ENCODE measurements around the gene RHEB.

Gene RHEB

DNA sequence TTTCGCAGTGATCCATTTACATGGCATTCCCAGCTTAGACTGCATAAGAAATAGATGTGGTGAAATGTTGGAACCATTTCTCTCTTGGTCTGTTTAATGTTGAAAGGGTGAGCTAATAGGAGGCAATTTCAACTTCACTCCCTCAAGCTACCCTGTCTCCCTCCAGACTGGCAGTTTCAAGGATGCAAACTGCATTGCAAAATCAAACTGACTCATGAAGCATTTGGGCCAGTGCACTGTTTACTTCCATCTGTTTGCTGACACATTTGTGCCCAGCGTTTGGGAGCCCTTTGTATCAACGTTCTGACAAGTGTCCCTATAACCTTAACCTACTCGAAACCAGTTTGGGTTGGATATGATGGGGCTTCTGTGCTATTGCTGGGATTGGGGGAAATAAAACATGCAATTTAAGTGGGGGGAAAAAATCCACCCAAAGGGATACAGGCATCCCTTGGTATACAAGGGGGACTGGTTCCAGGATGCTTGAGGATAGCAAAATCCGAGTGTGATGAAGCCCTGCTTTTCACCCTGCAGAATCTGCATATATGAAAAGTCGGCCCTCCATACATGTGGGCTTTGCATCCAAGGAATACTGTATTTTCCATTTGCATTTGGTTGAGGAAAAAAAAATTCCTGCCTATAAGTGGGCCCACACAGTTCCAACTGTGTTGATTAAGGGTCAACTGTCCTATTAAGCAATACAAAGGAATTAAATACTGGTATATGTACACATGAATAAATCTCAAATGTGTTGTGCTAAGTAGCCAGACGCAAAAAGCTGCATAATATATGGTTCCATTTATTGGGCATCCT lies 15.6 kb downstream of the RHEB start:
- DNase-seq (ENCODE audit: low spot score): peak; percentile 50

DNA sequence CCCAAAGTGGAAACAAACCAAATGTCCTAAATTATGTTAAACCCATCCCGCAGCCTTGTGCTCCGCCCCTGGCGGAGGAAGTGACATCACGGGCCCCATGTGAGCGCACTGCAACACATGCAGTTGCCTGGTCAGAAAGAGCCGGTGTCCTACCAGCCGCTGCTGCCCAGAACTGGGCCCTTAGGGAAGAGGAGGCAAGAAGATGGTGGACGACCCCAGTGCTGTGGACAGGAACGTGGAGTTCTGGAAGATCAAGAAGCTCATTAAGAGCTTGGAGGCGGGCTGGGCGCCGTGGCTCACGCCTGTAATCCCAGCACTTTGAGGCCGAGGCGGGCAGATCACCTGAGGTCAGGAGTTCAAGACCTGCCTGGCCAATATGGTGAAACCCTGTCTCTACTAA lies 18.0 kb downstream of the RHEB start:
- DNase-seq (ENCODE audit: low spot score): no peak

DNA sequence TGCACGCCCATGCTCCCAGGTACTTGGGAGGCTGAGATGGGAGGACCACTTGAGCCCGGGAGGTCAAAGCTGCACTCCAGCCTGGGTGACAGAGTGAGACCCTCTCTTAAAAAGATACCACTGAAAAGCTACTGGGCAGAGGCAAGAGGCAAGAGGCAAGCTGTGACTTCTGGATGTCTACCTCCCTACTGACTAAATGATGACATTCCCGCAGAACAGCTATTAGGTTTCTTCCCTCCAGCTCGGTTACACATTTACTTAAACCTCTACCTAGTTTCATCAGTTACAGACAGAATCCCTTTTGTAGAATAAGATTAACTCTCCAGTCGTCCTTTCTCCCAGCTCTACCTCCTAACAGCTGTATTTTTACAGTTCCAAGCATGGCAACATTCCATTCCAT lies 21.2 kb downstream of the RHEB start:
- no peak for DNase-seq (ENCODE audit: low spot score)

DNA sequence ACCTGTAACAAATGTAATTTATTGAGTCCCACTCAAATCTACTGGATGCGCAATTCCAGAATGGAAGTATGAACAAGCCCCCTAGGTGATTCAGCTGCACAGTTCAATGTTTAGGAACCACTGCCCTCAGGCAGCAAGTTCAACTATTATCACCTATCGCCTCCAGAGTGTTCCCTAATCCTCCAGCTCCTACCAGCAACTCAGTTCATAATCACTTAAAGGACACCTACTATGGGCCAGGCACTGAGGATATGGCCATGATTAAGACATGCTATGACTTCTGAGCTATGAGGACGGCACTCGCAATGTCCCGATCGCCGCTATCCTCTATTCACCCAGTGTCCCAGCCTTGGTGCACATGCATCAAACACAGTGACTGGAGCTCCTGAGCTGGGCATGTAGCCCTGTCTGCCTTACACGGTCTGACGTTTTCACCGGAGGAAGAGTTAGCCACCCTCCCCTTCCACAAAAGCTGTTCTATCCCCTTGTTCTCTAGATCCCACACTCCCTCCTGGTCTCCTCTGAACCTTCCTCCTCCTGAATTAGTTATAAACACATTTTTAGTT lies 22.3 kb downstream of the RHEB start:
- DNase-seq (ENCODE audit: low spot score): no peak

DNA sequence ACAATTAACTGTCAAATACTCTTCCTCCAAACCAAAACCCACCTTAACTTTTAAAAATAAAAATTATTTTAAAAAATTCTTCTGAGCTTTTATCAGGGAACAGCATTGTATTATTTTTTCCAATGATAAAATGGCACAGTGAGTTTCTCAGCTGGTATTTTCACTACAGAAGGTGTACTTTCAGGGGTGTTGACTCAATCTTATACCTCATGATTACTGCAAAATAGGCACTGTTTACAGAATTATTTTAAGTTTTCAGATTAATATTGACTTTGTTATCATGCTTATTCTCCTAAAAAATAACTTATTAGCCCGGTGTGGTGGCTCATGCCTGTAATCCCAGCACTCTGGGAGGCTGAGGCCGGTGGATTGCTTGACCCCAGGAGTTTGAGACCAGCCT lies 24.3 kb downstream of the RHEB start:
- DNase-seq (ENCODE audit: low spot score): no peak

DNA sequence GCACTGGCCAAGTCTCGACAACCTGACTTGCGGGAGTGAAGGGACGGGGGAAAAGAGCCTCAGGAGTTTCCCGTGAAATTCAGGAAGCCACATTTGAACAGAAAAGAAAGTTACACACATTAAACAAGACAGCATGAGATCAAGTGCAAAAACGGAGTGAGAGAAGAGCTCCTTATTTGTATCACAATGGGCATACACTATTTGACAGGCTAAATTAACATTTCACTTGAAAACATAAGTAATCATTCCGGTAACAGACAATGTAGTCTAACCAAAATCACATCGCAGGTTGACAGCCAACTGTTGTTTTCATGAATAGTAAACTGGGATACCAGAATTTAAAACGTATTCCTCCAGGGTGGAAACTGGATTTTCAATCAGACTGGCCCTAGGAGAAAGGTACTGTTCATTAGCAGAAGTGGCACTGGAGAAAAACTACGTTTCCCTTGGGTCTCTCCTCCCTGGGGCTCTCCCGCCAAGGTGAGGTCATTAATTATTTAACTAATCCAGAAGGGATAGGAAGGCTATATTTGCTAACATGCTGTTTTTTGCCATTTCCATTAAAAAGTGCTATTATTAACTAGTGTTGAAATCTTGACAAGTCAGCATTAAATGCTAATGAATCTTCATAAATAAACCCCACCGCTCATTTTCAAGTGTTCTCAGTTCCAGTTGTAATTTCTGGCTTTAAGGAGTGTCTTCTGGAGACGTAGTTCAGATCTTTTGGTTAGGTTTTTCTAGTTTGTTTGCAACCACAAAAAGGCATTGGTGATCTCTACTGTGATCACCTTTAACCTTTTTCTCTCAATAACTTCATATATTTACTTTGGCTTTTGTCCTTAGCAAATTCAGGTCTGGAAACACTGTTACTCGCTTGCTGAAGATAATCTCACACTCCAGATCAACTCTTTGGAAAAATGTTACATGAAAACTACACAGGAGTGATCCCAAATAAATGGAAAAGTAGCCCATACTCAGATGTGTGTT lies 25.1 kb downstream of the RHEB start:
- DNase-seq (ENCODE audit: low spot score): no peak

DNA sequence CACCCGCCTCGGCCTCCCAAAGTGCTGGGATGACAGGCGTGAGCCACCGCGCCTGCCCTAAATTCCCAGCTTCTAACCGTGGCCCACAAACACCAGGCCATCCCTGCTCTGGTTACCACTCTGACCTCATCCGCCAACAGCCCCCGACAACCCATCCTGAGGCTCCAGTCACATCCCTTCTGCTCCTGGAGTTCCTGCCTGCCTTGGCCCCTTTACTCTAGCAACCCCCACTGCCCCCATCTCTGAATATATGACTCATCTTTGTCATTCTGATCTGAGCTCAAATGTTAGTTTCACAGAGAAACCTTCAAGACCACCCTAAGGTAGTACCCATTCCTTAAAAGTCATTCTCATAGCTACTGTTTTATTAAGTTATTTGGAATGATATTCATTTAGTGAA lies 26.6 kb downstream of the RHEB start:
- DNase-seq (ENCODE audit: low spot score): no peak

DNA sequence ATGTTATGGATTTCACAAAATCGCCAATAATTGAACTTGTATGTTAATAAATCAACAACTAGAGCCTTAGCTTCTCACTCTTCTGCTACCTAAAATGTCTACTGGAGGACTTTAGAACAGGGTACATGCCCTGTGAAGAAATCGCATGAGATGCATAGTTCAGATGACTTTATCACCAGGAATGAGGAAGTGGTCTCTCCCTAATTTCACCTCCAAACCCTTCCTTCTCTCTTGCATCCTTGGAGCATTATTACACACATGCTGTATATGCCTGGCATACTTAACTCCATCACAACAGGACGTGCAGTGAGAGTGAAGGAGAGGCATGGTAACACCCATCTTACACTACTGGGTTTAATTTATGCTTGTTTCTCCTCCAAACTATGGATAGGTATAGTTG lies 27.8 kb downstream of the RHEB start:
- DNase-seq (ENCODE audit: low spot score): peak; percentile 68

DNA sequence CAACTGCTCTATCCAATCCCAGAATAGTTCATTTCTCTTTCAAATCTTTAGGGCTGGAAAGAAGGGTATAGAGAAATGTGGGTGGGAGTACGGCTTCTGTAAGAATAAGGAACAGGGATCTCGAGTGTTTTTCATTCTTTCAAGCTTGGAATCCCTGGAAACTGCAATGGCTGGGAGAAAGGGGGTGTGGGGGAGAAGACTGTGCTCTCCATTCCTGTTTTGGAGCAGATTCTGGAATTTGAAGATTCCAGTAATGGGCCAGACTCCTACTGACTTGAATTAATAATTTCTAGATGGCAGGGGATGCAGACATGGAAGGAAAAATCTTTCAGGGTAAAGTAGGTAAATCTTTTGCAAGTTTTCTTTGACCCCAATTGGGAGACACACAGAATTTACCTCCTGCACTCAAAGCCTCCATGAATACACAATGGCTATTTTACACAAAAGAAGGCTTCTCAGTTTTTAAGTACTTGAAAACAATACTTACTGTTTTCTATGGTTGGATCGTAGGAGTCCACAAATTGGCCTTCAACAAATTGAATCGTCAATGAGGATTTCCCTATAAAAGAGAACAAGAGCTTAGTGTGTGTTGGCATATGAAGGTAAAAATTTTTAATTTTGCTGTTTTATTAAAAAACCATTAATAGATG lies 29.1 kb downstream of the RHEB start:
- DNase-seq (ENCODE audit: low spot score): no peak

DNA sequence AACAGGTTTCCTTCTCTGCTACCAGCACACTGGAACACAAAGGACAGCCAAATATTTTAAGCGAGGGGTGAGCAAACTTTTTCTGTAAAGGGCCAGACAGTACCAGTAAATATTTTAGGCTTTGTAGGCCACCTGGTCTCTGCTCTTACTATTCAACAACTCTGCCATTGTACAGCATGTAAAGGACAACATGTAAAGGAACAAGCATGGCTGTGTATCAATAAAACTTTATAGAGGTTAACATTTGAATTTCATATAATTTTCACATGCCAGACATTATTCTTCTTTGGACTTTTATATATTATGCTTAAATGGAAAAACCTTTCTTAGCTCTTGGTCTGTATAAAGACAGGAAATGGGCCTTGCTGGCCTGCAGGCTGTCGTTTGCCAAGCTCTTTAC lies 30.2 kb downstream of the RHEB start:
- no peak for DNase-seq (ENCODE audit: low spot score)

DNA sequence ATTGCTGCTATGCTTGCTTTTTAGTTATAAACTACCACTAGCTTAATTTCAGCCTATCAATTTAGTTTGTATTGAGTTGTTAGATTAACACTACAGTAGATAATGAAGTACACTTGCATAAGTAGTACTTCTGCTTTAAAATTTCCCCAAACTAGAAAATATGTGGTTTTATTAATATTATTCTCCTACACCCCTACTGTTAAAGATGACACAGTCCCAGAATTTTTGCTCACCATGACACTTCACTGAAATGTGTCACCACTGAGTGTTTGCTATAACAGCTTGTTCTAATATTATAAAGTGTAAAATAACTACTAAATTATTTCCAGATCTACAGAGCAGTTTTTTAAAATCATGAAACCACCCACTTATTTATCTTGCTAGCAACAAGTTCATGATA lies 31.6 kb downstream of the RHEB start:
- DNase-seq (ENCODE audit: low spot score): no peak

DNA sequence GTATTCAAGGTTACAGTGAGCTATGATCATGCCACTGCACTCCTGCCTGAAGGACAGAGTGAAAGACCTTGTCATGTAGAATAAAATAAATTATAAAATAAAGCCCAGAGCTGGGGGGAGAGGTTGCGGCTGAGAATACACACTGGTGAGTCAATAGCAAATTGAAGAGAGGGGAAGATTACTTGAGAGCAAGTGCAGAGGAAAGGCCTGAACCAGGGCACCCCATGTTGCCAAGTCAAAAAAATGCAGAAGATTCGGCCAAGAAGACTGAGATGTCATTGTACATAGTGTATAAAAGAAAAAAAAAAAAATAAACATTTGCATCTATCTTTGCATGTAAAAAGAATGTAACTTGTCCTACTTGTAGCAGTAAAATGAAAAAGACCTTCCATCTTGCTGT lies 32.5 kb downstream of the RHEB start:
- DNase-seq (ENCODE audit: low spot score): no peak

DNA sequence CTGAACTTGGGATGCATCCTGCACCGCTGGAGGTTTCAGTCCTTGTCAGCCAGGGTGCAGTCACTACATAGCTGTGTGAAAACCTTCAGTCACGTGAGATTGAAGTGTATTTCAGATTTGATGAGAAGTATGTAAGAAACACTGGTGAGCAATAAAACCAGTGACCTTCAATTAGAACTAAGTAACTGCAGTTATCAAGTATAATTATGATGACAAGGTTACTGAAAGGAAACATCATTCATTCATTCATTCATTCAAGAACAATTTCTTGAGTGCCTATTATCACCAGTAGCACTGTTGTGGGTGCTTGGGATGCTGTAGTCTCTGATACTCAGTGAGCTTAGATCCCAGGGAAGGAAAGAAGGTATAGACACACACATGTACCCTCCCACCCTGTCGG lies 33.6 kb downstream of the RHEB start:
- no peak for DNase-seq (ENCODE audit: low spot score)

DNA sequence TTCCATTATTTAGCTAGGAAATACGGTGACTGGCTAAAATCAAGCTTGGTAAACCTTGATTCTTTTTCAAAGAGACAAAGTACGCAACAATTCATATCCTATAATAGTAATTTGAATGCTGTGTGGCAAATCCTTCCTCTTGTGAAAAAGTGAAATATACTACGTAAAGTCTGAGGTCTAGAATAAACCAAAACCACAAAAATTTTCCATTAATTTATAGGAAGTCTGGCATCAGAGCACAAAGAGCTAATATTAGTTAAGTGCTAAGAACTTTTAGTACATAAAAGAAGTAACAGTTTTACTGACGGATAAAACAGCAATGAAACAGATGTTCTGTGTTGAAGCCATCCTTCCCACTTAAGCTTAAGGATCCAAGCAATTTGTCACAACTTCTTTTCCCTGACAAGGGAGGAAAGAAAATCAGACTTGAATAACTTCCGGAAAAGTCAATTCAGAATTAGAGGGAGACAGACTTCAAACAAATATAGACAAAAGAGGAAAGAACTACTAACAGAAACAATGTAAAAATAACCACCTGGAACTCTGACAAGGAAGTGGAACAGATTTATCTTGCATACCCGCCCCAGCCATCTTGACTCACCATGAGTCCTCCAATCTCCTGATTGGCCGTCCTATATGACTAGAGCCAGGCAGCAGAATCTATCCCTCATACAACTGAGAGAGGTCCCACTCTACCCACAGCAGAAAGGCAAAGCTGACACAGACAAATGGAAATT lies 34.6 kb downstream of the RHEB start:
- peak; percentile 71 for DNase-seq (ENCODE audit: low spot score)

DNA sequence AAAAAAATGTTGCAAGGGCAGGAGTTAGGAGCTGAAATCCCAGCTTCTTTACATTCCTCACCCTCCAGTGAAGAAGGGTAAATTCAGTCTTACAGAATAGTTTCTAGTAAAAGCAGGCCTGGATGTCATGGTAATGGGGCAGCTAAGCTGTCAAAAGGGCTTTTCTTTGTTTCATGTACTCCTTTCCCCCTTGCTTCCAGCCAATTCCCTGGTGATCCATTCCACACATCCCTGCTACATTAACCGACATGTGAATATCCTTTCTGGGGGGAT lies 36.0 kb downstream of the RHEB start:
- DNase-seq (ENCODE audit: low spot score): no peak

DNA sequence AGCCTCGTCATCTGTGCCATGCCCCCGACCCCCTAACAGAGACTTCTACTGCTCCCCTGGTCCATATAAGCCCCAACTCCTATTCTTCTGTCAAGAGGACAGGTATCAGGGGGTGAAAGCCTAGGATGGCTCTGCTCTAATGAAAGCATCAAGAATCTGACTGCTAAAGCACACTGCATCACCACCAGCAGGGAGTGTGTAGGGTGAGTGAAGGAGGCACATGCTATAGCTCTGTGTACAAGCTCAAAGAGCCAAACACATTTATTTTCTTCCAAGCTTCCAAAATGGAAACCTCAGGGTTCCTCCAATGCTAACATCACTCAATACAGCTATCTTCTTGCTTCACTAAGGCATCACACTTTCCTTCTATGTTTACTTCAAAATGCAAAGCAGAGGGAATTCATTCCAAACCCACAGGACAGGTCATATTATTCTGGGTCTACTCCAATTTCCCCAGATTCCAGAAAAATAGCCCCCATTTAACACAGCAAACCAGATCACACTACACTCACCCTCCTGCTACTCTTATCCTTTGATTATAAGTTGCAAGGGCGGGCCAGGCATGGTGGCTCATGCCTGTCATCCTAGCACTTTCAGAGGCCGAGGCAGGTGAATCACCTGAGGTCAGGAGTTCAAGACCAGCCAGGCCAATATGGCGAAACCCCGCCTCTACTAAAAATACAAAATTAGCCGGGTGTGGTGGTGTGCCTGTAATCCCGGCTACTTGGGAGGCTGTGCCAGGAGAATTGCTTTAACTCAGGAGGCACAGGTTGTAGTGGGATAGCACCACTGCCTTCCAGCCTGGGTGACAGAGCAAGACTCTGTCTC lies 36.6 kb downstream of the RHEB start:
- no peak for DNase-seq (ENCODE audit: low spot score)

DNA sequence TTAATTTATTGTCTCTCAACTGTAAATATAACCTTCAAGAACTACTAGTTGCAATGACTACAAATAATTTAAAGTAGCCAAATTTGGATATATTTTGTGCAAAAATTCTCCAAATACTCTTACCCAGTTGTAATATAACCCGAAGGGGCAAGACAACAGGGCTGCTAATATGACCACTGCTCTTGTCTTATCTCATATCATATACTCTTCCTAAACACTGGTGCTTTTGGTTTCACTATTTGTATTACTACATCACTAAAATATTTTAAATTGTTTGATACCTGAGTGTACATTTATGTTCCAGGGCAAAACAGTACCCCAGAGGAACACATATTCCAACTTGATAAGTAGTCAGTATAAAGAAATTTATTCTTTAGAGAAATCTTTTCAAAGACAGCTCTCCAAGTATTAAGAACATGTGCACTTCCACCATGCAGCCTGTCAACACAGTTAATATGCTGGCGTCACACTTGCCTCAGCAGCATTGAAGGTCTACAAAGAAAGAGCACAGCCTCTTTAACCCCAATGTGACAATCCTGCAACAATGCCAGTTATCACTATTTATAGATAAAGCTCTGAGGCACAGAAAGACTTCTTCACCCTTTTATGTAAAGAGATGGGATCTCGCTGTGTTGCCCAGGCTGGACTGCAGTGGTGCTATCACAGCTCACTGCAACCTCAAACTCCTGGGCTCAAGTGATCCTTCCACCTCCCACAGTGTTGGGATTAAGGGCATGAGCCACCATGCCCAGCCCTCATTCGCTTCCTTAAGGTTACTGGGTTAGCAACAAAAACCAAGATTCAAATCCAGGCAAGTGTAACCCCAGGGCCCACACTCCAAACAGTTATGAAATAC lies 37.8 kb downstream of the RHEB start:
- DNase-seq (ENCODE audit: low spot score): no peak

DNA sequence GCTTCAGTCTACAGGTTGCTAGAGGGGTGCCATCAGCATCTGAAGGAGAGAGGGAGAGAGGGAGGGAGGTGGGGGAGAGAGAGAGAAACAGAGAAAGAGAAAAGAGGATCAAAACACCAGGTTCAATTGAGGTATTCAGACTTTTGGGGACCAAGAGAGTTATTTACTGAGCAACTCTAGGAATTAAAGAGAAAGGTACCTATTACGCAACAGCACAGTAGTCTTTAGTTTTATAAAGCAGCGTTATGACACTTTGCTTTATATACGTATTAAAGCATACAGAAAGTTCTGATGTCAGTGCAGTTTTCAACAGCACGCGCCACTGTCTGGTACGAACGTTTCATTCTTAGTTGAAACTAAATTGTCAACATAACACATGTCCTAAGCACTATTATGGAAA lies 41.8 kb downstream of the RHEB start:
- DNase-seq (ENCODE audit: low spot score): no peak

DNA sequence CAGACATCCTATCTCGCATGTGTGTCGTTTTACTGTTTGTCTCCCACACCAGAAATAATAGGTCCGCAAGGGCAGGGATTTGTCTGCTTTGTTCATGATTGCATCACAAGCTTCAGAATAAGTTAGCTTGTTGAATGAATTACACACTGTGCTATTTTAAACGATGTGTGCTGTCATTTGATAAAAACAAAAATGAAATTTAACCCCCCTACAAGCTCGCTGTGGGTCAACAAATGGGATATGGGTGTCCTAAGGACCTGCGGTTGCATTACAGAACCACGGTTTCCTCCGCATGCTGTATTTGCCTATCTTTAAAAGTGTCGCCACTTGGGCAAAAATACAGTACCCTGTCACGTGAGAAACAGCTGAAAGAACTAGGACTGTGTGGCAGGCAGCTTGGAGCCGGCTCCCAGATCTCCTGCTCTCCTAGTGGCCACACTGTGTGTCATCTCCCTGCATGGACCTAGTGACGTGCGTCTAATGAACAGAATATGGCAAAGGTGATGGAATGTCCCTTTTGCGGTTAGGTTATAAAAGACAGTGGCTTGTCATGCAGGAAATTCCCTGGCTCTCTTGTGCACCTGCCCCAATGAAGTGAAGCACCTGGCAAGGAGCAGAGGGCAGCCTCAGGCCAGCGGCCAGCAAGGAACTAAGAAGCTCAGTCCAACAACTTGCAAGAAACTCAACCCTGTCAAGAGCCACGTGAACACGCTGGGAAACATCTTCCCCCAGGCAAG lies 46.9 kb downstream of the RHEB start:
- no peak for DNase-seq (ENCODE audit: low spot score)

All from AG08396 (cell line).